ENCODE measurements around the gene STK32B.

STK32B gene

DNA sequence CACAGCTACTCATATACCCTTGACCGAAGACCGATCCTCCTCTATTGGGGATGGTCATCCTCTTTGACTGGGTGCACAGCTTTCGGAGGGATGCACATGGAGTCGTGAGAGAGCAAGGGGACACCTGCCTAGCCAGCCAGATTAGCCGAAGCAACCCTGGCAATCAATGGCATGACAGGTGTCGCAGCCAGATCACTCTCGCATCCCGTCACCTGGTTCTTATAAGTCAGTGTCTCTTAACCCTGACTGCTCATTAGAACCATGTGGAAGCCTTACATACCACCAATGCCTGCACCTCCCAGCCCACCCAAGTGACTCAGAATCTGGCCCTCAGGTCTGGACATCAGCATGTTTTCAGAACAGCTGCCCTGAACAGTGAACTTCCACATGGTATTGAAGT, 407.4 kb downstream of the STK32B start:
- Mint-ChIP-seq H3K27me3 (no peaks in the 10 kb centered on the region), H3K27ac (no peak overlapping the region), H3K4me3 (no peak overlapping the region), H3K4me1 (no peaks in the 10 kb centered on the region), H3K9me3 (no peaks in the 10 kb centered on the region), H3K36me3 (no peaks in the 10 kb centered on the region)
- CTCF ChIA-PET = no interaction called here
- DNase-seq = no peak

DNA sequence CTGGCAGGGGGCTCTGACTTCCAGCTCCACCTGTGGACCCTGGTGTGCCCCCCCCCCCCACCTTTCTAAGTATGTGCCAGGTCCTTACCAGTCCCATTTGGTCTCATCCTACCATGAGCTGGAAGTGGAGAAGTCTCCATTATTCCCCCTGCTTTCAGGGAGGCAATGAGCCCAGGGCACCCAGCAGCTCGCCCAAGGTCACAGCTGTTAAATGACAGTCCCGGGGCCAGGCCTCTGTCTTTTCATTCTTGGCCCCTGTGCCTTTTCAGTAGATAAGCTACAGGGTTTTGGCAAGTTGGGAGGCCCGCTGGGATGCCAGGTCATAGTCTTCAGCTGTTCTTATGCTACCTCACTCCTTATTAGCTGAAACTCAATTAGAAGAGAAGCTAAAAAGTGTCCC, 408.0 kb downstream of the STK32B start:
- Mint-ChIP-seq H3K27ac (no peak overlapping the region), H3K36me3 (no peaks in the 10 kb centered on the region), H3K4me3 (no peak overlapping the region), H3K4me1 (no peaks in the 10 kb centered on the region), H3K27me3 (no peaks in the 10 kb centered on the region), H3K9me3 (no peaks in the 10 kb centered on the region)
- DNase-seq = no peak
- CTCF ChIA-PET = no interaction called here

DNA sequence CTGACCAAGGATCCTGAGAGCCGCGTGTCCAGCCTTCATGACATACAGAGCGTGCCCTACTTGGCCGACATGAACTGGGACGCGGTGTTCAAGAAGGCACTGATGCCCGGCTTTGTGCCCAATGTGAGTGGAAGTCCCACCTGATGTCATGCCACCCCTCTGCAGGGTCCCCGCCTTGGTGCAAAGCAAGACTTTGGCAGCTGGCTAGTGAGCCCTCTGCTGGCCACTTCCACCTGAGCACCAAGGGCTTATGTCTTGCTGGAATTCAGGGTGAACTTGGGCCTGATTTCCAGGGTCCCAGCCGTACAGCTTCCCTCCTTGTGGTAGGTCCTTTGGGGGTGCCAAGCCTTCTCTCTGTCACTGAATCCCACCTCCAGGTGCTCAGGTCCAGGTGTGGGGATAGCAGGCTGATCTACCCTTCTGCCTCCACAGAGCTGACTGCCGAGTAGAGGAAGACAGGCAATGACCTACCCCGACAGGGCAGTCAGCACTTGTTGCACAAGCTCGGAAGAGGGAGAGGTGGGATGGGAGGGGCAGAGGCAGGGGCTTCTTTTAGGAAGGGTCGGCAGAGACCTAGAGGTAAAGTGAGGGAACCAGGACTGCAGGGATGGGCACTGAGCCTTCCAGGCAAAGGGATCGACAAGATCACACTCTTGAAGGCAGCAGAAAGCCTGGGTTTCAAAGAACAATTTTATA, 409.0 kb downstream of the STK32B start:
- CTCF ChIA-PET = no interaction called here
- Mint-ChIP-seq H3K36me3 (no peaks in the 10 kb centered on the region), H3K27ac (no peak overlapping the region), H3K9me3 (no peaks in the 10 kb centered on the region), H3K4me1 (no peaks in the 10 kb centered on the region), H3K4me3 (no peak overlapping the region), H3K27me3 (no peaks in the 10 kb centered on the region)
- DNase-seq = no peak

DNA sequence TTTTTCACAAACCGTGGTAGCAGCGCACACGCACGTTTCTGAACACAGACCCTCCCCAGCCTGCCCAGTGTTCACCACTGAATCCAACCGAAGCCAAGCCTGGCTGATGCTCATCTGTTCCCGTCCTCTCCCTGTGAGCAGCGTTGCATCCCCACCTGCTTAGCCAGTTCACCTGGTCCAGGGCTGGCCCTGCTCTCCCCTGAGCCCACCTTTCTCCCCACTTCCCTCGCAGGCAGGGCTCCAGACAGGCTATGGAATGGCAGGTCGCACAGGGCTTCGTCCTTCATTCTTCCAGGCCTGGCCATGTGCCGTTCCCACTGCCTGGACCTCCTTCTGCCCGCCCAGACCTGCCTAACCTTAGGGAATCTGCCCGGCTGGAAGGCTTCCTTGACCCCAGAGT, 410.2 kb downstream of the STK32B start:
- no peaks in the 10 kb centered on the region for H3K27me3 Mint-ChIP-seq
- H3K27ac Mint-ChIP-seq = no peak overlapping the region
- CTCF ChIA-PET = no interaction called here
- no peak for DNase-seq
- no peaks in the 10 kb centered on the region for H3K36me3 Mint-ChIP-seq
- H3K4me1 Mint-ChIP-seq = no peaks in the 10 kb centered on the region
- H3K4me3 Mint-ChIP-seq = no peak overlapping the region
- H3K9me3 Mint-ChIP-seq = no peaks in the 10 kb centered on the region

DNA sequence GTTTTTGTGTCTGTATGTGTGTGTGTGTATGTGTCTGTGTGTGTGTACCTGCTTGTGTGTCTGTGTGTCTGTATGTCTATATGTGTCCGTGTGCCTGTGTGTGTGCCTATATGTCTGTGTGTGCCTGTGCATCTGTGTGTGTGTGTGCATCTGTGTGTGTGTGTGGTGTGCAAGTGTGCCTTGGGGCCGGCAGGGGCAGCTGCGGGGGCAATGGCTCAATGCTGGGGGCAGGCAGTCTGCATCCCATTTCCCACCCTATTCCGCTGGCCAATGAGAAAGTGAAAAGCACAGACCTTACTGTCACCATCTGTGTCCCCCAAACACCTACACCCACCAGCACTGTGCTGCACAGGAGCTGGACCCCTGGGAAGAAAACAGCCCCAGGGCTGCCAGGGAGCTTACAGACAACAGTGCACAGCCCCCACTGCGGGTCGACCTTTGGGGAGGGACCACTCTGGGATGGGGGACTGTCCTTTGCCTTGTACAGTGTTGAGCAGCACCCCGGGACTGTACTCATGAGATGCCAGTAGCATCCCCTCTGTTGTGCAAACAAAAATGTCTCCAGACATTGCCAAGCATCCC, 411.1 kb downstream of the STK32B start:
- no peak overlapping the region for H3K4me3 Mint-ChIP-seq
- no peaks in the 10 kb centered on the region for H3K36me3 Mint-ChIP-seq
- H3K27ac Mint-ChIP-seq = no peak overlapping the region
- CTCF ChIA-PET = no interaction called here
- H3K9me3 Mint-ChIP-seq = no peaks in the 10 kb centered on the region
- DNase-seq = no peak
- H3K4me1 Mint-ChIP-seq = no peaks in the 10 kb centered on the region
- no peaks in the 10 kb centered on the region for H3K27me3 Mint-ChIP-seq

DNA sequence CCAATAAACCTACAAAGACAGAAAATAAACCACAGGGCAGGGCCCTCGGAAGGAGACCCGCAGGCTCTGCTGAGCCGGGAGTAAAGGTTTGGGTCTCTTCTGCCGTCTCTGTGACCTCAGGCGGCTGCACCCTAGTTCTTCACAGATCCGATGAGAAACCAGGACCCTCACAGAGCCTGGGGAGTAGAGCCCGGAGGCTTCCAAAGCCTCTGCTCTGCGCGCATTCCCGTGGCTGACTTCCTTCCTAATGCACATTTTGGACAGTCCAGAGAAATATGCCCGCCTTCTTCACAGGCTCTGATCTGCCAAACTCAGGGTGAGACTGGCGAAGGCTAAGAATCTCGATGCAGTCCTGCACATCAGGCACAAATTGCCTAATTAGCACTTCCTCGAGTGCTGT, 411.6 kb downstream of the STK32B start:
- Mint-ChIP-seq H3K36me3 (no peaks in the 10 kb centered on the region), H3K27ac (no peak overlapping the region)
- CTCF ChIA-PET = no interaction called here

DNA sequence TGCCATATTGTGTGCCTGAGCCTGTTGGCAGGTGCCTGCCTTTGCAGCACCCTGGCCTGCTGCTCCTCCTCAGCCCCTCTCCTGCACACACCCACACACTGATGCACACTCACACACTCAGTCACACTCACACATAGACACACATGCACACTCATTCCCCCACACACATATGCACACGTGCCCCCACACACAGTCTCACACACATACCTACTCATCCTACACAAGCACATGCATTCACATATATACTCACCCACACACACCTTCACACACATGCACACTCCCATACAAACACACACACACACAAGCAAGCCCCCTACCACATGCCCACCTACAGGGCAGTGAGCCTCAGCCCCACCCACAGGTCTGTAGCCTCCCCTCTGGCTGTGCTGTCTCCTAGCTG, 412.1 kb downstream of the STK32B start:
- CTCF ChIA-PET = no interaction called here
- Mint-ChIP-seq H3K9me3 (no peaks in the 10 kb centered on the region), H3K27me3 (no peaks in the 10 kb centered on the region), H3K4me1 (no peaks in the 10 kb centered on the region), H3K4me3 (no peak overlapping the region), H3K27ac (no peak overlapping the region), H3K36me3 (no peaks in the 10 kb centered on the region)
- no peak for DNase-seq

More for the DNA sequence above, 411.6 kb downstream of the STK32B start:
- DNase-seq = no peak
- Mint-ChIP-seq H3K27me3 (no peaks in the 10 kb centered on the region), H3K4me1 (no peaks in the 10 kb centered on the region), H3K9me3 (no peaks in the 10 kb centered on the region), H3K4me3 (no peak overlapping the region)

DNA sequence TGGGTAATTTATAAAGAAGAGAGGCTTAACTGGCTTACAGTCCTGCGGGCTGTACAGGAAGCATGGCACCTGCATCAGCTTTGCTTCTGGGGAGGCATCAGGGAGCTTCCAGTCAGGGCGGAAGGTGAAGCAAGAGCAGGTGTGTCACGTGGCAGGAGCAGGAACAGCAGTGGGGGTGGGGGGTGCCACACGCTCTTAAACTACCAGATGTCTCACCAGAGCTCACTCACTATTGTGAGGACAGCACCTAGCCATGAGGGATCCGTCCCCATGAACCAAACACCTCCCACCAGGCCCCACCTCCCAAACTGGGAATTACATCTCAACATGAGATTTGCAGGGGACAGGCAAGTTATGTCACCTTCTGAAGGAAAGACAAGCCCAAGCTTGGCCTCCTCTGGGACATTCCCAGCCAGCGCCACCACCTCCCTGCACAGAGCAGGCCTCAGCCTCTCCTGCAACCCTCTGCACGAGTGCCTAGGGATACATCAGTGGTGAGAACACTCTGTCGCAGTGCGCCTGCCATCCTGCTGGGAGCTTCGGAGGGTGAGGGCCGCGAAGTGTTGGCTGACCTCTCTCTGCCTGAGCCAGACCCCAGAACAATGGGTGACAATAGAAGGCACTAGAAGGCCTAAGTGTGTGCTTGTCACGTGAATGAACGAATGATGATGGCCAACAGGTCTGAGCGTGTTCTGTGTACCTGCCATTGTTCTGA, 412.8 kb downstream of the STK32B start:
- H3K27me3 Mint-ChIP-seq = no peaks in the 10 kb centered on the region
- H3K36me3 Mint-ChIP-seq = no peaks in the 10 kb centered on the region
- peaks cover 2% of the 10 kb centered on the region for H3K9me3 Mint-ChIP-seq
- CTCF ChIA-PET = no interaction called here
- DNase-seq = no peak
- H3K27ac Mint-ChIP-seq = no peak overlapping the region
- no peak overlapping the region for H3K4me3 Mint-ChIP-seq
- no peaks in the 10 kb centered on the region for H3K4me1 Mint-ChIP-seq

DNA sequence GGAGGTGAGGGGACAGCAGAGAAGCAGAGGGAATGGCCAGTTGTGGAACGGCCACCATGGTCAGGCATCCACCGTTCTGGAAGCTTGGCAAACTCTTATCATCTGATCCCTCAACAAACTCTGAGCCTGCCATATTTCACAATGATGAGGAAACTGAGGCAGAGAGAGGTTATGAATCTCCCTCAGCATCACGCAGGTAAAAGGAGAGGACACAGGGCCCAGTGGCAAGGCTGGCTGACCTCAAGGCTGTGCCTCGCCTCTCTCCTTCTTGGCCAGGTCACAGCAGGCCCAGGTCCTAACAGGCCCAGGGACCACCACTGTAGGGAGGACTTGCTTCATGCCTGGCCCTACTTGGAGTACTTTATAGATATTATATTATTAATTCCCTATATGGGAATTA, 414.2 kb downstream of the STK32B start:
- Mint-ChIP-seq H3K36me3 (no peaks in the 10 kb centered on the region), H3K27ac (no peak overlapping the region), H3K9me3 (peaks cover 4% of the 10 kb centered on the region), H3K4me3 (no peak overlapping the region), H3K27me3 (no peaks in the 10 kb centered on the region), H3K4me1 (no peaks in the 10 kb centered on the region)
- DNase-seq = no peak
- CTCF ChIA-PET = no interaction called here

DNA sequence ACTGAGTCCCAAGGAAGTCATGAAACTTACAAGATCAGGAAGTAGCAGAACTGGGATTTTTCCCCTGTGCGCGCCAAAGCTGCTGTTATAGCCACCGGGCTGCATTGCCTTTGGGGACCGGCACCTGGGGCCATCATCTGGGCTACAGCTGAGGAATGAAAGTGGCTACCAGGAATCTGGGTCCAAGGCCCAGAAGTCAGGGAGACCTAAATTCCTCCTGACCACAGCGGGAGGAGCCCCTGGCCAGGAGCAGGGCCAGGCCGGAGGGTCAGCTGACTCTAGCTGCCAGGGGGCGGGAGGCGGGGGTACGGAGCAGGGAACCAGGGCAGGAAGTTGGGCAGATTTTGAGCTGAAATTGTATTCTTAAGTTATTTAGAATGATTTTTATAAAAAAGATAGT, 414.7 kb downstream of the STK32B start:
- Mint-ChIP-seq H3K4me3 (no peak overlapping the region), H3K27ac (no peak overlapping the region), H3K9me3 (peaks cover 4% of the 10 kb centered on the region), H3K27me3 (no peaks in the 10 kb centered on the region), H3K36me3 (no peaks in the 10 kb centered on the region), H3K4me1 (no peaks in the 10 kb centered on the region)
- CTCF ChIA-PET = no interaction called here
- no peak for DNase-seq

DNA sequence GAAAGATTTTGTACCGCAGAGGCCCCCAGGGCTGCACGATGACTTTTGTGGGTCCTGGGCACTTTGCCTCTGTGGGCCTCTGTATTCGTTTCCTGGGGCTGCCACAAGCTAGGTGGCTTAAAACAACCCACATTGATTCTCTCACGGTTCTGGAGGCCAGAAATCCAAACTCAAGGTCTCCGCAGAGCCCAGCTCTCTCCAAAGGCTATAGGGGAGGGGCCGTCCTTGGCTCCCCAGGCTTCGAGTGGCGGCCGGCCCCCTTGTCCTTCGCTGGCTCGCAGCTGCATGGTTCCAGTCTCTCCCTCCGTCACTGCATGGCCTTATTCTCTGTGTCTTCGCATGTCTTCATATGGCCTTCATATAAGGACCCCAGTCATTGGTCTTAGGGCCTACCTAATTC, 415.8 kb downstream of the STK32B start:
- Mint-ChIP-seq H3K4me1 (no peaks in the 10 kb centered on the region), H3K27ac (no peak overlapping the region), H3K27me3 (no peaks in the 10 kb centered on the region), H3K4me3 (no peak overlapping the region), H3K36me3 (no peaks in the 10 kb centered on the region), H3K9me3 (peaks cover 4% of the 10 kb centered on the region)
- no peak for DNase-seq
- CTCF ChIA-PET = no interaction called here

DNA sequence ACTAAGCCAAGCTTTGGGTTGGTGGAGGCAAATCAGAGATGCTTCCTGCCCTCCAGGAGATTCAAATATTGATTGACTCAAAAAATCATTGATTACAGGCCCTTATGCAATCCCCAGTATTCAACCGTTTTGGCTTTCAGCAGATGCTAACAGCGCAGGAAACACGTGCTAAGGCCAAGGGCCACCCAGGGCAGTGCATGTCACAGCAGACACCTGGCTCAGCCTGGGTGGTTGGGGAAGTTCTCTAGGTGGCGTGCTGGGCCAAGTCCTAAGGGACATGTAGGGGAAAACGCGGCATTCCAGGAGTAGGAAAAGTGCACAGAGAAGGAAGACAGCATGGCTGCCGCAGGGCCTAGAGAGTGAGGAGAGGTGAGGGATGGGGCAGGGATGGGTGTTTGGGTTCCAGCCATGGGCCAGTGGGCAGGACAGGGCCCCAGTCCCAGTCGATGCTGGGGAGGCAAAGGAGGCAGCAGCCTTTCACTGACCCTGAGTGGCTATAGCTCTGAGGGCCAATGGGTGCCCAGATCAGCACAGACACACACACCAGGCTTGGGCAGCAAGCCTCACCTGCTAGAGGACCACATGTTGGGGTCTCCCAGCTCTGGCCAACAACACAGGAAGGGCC, 418.0 kb downstream of the STK32B start:
- no peaks in the 10 kb centered on the region for H3K4me1 Mint-ChIP-seq
- no peaks in the 10 kb centered on the region for H3K27me3 Mint-ChIP-seq
- no peak for DNase-seq
- no peak overlapping the region for H3K27ac Mint-ChIP-seq
- peaks cover 4% of the 10 kb centered on the region for H3K9me3 Mint-ChIP-seq
- H3K4me3 Mint-ChIP-seq = no peak overlapping the region
- CTCF ChIA-PET = no interaction called here
- no peaks in the 10 kb centered on the region for H3K36me3 Mint-ChIP-seq

DNA sequence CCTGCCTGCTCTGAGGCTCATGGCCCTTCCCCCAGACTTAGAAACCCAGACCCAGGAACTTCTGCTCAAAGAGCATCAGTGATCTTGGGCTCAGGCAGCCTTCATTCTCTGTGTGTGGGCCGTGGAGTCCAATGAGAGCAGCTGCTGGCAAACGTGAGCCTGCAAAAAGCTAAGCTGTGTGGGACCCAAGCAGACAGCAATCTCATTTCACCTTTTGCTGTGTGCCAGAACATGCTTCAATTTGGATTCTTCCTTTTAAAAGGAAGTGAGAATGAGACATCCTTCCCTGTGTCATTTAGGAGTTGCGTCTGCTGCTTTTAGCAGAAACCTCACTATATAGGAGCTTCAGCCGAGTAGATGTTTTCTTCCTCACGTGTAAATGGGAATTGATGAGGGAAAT, 418.6 kb downstream of the STK32B start:
- no peak overlapping the region for H3K4me3 Mint-ChIP-seq
- CTCF ChIA-PET = no interaction called here

DNA sequence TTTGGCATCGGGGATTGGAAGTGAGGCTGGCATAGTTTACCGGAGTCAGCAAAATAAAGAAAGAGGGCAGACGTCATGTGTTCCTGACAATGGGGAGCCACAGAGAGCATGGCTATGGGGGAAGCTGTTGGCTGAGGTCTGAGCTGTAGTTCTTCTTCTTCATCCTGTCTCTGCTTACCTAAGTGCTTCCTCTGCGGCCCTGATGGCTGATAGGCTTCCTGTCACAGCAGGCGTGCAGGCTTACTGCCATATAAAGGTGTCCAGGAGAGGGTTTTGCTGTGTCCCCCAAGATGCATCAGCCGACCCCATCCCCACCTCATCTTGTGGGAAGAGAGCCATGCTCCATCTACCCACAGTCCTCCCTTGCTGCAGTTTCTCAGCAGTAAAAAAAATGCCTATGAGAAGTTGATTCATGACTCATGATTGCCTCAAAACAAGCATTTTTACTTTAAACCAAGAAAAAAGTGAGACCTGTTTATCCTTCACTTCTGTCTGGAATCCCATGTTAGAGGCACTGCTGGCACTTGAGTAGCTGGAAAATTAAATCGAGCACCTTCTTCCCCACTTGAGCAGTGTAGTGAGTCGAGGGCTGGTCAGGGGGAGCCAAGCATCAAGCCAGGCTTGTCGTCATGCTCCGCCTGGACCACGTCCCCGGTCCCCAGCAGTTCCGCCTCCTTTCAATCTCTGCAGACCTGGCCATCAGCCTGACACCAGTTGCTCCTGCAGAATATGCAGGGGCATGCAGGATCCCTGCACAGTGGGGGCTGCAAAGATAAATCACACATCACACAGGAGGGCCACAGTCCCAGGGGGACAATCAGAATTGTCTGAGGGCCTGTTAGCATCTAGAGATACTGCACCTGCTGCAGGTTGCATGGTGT, 419.3 kb downstream of the STK32B start:
- H3K36me3 Mint-ChIP-seq = no peaks in the 10 kb centered on the region
- no peaks in the 10 kb centered on the region for H3K4me1 Mint-ChIP-seq
- H3K27me3 Mint-ChIP-seq = no peaks in the 10 kb centered on the region
- no peak for DNase-seq
- H3K27ac Mint-ChIP-seq = no peak overlapping the region
- CTCF ChIA-PET = no interaction called here
- peaks cover 4% of the 10 kb centered on the region for H3K9me3 Mint-ChIP-seq
- H3K4me3 Mint-ChIP-seq = no peak overlapping the region

More for the DNA sequence above, 418.6 kb downstream of the STK32B start:
- Mint-ChIP-seq H3K27me3 (no peaks in the 10 kb centered on the region), H3K4me1 (no peaks in the 10 kb centered on the region), H3K36me3 (no peaks in the 10 kb centered on the region), H3K9me3 (peaks cover 4% of the 10 kb centered on the region), H3K27ac (no peak overlapping the region)
- DNase-seq = no peak

Measured in activated naive CD4-positive, alpha-beta T cell treated with anti-CD3 and anti-CD28 coated beads, Interleukin-2, amount 10 ng/mL, durations not matched to agents 7 days and 5 days (primary cell).